OCI-LY7 (cell line): Measurements from ENCODE around the gene MCCD1.

ENCODE experiments used
- CTCF ChIP-seq: fragments of 200-600 bp; sonication (generic); conservative IDR thresholded peaks from 2 replicates; pipeline ENCODE4 v1.5.1; 2014; ENCODE audit warnings: mild to moderate bottlenecking, antibody characterized with exemption, low read length, moderate library complexity, mixed read lengths
- EZH2phosphoT487 ChIP-seq: fragments of 200-600 bp; sonication (generic); IDR thresholded peaks from 2 replicates; pipeline ENCODE4 v1.6.1; 2018; ENCODE audit warnings: low read depth, borderline replicate concordance, mild to moderate bottlenecking, mixed run types, antibody characterized with exemption, low read length, moderate library complexity, mixed read lengths

- TF ChIP-seq CTCF (no peak), EZH2phosphoT487 (no peak)
Measured at GRCh38 chr6:31558631-31559500, 30.1 kb downstream of the MCCD1 start.
